SH-SY5Y (cell line): ENCODE results near the gene GMCL2.

Source experiments
- GATA2 ChIP-seq: IDR thresholded peaks from 2 replicates; pipeline ENCODE4 v1.6.1; 2011; ENCODE audit warnings: mild to moderate bottlenecking, low read depth, low read length
- GATA3 ChIP-seq: IDR thresholded peaks from 2 replicates; pipeline ENCODE4 v1.6.1; 2011; ENCODE audit warnings: low read depth, mild to moderate bottlenecking, low read length, moderate library complexity

- TF ChIP-seq GATA2 (no peak), GATA3 (no peak)
Observed at GRCh38 chr5:178222292-178222691, 35.1 kb upstream of the GMCL2 start.
